CD4-positive, CD25-positive, alpha-beta regulatory T cell (primary cell): ENCODE data around the gene HIVEP3. TPM values are rescaled to one million over a fixed set of nuclear protein-coding genes. Genes with fewer than 3 reads are reported as not detected.

Experiments used
- ATAC-seq, 2 donors: fragments of 150-1000 bp; cut with Tn5 transposase; one replicate each; pipeline ENCODE4 v1.10.0; 2021; ENCODE audit warnings: low read depth in 2 of 2, moderate number of reproducible peaks in 2 of 2, moderate library complexity in 1 of 2
- DNase-seq, 3 donors: peaks; one replicate each; pipeline versions ENCODE4 v3.0.0 to v3.0.0-alpha.2; 2012 to 2022; ENCODE audit warnings: mixed read lengths in 1 of 3
- H3K27ac ChIP-seq: one replicate; pipeline ENCODE4 v1.7.0; 2013; ENCODE audit warnings: mild to moderate bottlenecking, low read length; ENCODE audit not compliant: insufficient read depth, poor library complexity, severe bottlenecking
- H3K27me3 ChIP-seq: one replicate; pipeline ENCODE4 v1.7.0; 2013; ENCODE audit warnings: low read length; ENCODE audit not compliant: control insufficient read depth, insufficient read depth
- H3K36me3 ChIP-seq: one replicate; pipeline ENCODE4 v1.7.0; 2013; ENCODE audit warnings: mild to moderate bottlenecking, low read length, moderate library complexity; ENCODE audit not compliant: control insufficient read depth, insufficient read depth
- H3K4me1 ChIP-seq: 2 replicates; pipeline ENCODE4 v1.7.0; 2013; ENCODE audit warnings: mild to moderate bottlenecking, low read length; ENCODE audit not compliant: insufficient read depth, control insufficient read depth, poor library complexity, severe bottlenecking
- H3K4me3 ChIP-seq: one replicate; pipeline ENCODE4 v1.7.0; 2013; ENCODE audit warnings: low read depth, mild to moderate bottlenecking, low read length, moderate library complexity
- H3K9me3 ChIP-seq, 2 experiments: 1 replicate in 1 of 2; 2 replicates in 1 of 2; pipeline ENCODE4 v1.7.0; 2013; ENCODE audit warnings: low read length in 2 of 2, mild to moderate bottlenecking in 1 of 2, moderate library complexity in 1 of 2; ENCODE audit not compliant: control insufficient read depth in 2 of 2
- H3K27ac Mint-ChIP-seq, 3 donors: one replicate each; pipeline ENCODE4 v1.8.0; 2020 to 2022; ENCODE audit warnings: mild to moderate bottlenecking in 3 of 3, mixed read lengths in 3 of 3, moderate library complexity in 2 of 3
- H3K27me3 Mint-ChIP-seq: one replicate; pipeline ENCODE4 v1.8.0; 2022; ENCODE audit warnings: mild to moderate bottlenecking, mixed read lengths
- H3K36me3 Mint-ChIP-seq: one replicate; pipeline ENCODE4 v1.8.0; 2020; ENCODE audit warnings: mixed read lengths
- H3K4me1 Mint-ChIP-seq, 4 donors: one replicate each; pipeline ENCODE4 v1.8.0; 2020 to 2022; ENCODE audit warnings: mixed read lengths in 4 of 4, mild to moderate bottlenecking in 1 of 4
- H3K4me3 Mint-ChIP-seq, 4 donors: one replicate each; pipeline ENCODE4 v1.8.0; 2020 to 2022; ENCODE audit warnings: mild to moderate bottlenecking in 4 of 4, mixed read lengths in 4 of 4, moderate library complexity in 3 of 4
- H3K9me3 Mint-ChIP-seq, 7 donors: one replicate each; pipeline ENCODE4 v1.8.0; 2020 to 2022; ENCODE audit warnings: mixed read lengths in 7 of 7, mild to moderate bottlenecking in 3 of 7, moderate library complexity in 2 of 7
- polyA plus RNA-seq, 4 donors: library from polyadenylated mRNA; unstranded; fragments of 300-500 nt; fragmentation: Illumina TruSeq; gene quantifications; one replicate each; pipeline ENCODE4 v1.2.3, GENCODE V29; 2021
- total RNA-seq: library from RNA; stranded (reverse); gene quantifications from one replicate; pipeline ENCODE4 v1.2.3, GENCODE V29; 2022

The HIVEP3 gene
- total and polyA plus RNA-seq, 5 donors from 2014 or later, result 3.9 to 17.2 (median 7.5) TPM

DNA sequence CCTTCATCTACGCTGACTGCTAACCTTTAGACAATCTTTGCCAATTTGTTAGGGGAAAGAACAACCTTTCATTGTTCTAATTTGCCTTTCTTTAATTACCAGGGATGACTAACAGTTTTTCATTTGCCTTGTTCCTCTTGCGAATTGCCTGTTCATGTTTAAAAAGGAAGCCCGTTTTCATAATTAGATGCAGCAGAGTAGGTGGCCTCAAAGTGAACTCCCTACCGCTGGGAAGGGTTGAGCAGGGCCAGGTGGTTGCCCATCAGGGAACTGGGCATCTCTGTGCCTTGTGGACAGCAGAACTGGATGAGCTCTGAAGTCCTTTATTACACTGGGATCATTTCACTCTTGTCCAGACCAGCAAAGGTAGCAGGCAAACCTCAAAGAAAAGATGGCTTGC is 59.0 kb downstream of the HIVEP3 start:
- Histone ChIP-seq H3K27me3 (no peaks in the 10 kb centered on the region), H3K27ac (no peak overlapping the region), H3K4me3 (no peak overlapping the region), H3K4me1 (no peaks in the 10 kb centered on the region), H3K36me3 (no peaks in the 10 kb centered on the region), H3K9me3 (no peaks in the 10 kb centered on the region)
- no peak overlapping the region for H3K27ac Mint-ChIP-seq
- ATAC-seq, result no peak
- no peak for DNase-seq
- no peak overlapping the region for H3K4me3 Mint-ChIP-seq
- H3K27me3 Mint-ChIP-seq, result no peaks in the 10 kb centered on the region
- H3K36me3 Mint-ChIP-seq, result peaks cover 13% of the 10 kb centered on the region
- H3K9me3 Mint-ChIP-seq, result no peaks in the 10 kb centered on the region
- H3K4me1 Mint-ChIP-seq, result peaks cover 0 to 23% (median 16%) of the 10 kb centered on the region in 4 donors

DNA sequence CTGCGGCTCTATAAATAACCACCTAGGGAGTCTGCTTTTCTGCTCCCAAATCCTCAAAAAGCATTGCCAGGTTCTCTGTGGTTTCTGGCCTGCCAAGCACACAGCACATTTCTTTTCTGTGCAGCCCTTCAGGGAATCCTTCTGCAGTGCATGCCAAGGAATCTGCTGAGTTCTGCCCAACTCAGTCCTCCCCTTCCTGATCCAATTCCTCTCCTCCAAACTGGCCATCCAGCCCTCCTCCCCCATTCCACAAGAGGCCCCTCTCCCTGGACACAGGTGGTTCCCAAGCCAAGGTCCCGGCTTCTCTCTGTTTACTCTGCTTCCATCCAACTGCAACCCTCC is 61.8 kb downstream of the HIVEP3 start:
- Mint-ChIP-seq H3K36me3 (peaks cover 17% of the 10 kb centered on the region), H3K4me1 (peaks cover 3 to 15% (median 6%) of the 10 kb centered on the region in 4 donors), H3K4me3 (no peak overlapping the region), H3K9me3 (peaks cover 0 to 4% (median 0%) of the 10 kb centered on the region in 7 donors), H3K27ac (no peak overlapping the region), H3K27me3 (no peaks in the 10 kb centered on the region)
- no peaks in the 10 kb centered on the region for H3K4me1 ChIP-seq
- no peaks in the 10 kb centered on the region for H3K9me3 ChIP-seq
- no peaks in the 10 kb centered on the region for H3K36me3 ChIP-seq
- H3K27me3 ChIP-seq, result no peaks in the 10 kb centered on the region
- DNase-seq (no peak), ATAC-seq (no peak)
- H3K4me3 ChIP-seq, result no peak overlapping the region
- H3K27ac ChIP-seq, result no peak overlapping the region

DNA sequence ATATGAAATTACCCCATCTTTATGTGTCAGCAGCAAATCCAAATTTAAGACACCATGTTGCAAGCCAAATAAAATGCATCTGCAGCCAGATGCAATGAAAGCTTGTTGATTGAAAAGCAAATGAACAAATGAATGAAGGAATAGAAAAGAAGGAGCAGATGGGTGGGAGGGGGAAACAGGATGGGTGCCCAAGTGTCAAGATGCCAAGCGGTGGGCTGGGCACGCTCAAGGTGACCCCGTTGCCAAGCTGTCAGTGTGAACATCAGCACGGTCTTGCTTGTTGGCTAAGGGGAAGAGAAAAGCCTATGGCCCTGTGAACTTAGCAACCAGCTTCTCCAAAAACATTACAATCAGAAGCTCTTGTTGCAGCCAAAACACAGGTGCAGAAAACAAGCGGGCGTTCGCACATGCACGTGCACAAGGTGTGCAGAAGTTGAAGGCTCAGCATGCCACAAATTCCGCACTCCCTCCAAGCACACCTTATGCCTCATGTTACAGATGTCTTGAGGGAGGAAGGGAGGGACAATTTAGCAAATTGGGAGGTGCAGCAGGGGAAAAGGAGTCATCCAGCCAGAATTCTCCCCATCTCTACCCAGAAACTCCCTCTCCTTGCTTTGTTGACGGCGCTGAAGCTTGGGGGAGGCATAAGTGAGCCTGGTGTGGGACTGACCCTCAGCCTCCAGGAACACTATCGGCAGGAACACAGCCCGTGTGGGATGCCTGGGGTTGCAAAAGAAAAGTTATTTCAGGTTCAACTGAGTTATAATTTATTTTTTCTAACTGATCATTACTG is 62.4 kb downstream of the HIVEP3 start:
- no peak overlapping the region for H3K27ac Mint-ChIP-seq
- H3K27ac ChIP-seq, result no peak overlapping the region

DNA sequence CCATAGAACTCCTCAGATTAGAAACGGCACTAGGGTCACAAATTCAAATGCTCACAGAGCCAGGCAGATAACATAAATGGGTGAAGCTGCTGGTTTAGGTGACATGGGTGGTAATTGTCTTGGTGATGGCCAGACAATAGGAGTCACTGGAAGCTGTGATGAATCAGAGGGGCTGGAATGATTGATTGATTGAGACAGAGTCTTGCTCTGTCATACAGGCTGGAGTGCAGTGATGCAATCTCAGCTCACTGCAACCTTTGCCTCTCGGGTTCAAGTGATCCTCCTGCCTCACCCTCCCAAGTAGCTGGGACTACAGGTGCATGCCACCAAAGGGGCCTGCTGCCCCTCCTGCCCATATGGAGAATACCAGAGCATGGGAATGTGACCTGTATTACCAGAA is 63.0 kb downstream of the HIVEP3 start:
- peaks cover 9% of the 10 kb centered on the region for H3K36me3 Mint-ChIP-seq

More for the DNA sequence above, 62.4 kb downstream of the HIVEP3 start:
- DNase-seq (no peak), ATAC-seq (no peak)
- Mint-ChIP-seq H3K27me3 (no peaks in the 10 kb centered on the region), H3K4me1 (peaks cover 3 to 10% (median 5%) of the 10 kb centered on the region in 4 donors), H3K9me3 (peaks cover 0 to 4% (median 0%) of the 10 kb centered on the region in 7 donors), H3K36me3 (peaks cover 11% of the 10 kb centered on the region), H3K4me3 (no peak overlapping the region)
- Histone ChIP-seq H3K4me1 (no peaks in the 10 kb centered on the region), H3K9me3 (no peaks in the 10 kb centered on the region), H3K36me3 (no peaks in the 10 kb centered on the region), H3K27me3 (no peaks in the 10 kb centered on the region), H3K4me3 (no peak overlapping the region)

DNA sequence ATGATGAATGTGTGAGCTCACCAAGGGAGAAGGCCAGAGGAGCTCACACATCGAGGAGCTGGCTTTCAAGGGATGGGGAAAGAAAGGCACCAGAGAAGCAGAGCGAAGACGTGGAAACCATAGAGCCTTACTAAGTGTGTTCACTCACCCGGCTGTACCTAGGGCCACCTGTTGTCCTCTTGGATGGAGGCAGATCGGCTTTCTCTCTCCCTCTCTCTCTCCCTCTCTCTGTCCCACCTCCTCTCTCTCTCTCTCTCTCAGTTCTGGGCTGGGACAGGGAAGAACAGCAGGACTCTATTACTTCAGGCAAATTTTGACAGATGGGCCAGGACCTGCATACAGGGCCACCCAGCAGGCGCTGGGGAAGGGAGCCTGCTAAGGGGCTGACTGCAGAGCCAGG is 64.8 kb downstream of the HIVEP3 start:
- H3K4me1 ChIP-seq, result no peaks in the 10 kb centered on the region
- peaks cover 0 to 4% (median 0%) of the 10 kb centered on the region in 7 donors for H3K9me3 Mint-ChIP-seq
- no peak for ATAC-seq
- H3K4me1 Mint-ChIP-seq, result peaks cover 0 to 10% (median 4%) of the 10 kb centered on the region in 4 donors
- H3K36me3 ChIP-seq, result no peaks in the 10 kb centered on the region
- H3K27ac ChIP-seq, result no peak overlapping the region
- no peak for DNase-seq
- H3K27ac Mint-ChIP-seq, result no peak overlapping the region
- no peak overlapping the region for H3K4me3 Mint-ChIP-seq
- H3K9me3 ChIP-seq, result no peaks in the 10 kb centered on the region
- peaks cover 9% of the 10 kb centered on the region for H3K36me3 Mint-ChIP-seq
- no peaks in the 10 kb centered on the region for H3K27me3 ChIP-seq
- H3K27me3 Mint-ChIP-seq, result no peaks in the 10 kb centered on the region
- H3K4me3 ChIP-seq, result no peak overlapping the region

More for the DNA sequence above, 63.0 kb downstream of the HIVEP3 start:
- H3K4me1 Mint-ChIP-seq, result peaks cover 4 to 9% (median 5%) of the 10 kb centered on the region in 4 donors
- no peaks in the 10 kb centered on the region for H3K27me3 Mint-ChIP-seq
- H3K4me3 Mint-ChIP-seq, result no peak overlapping the region
- Histone ChIP-seq H3K9me3 (no peaks in the 10 kb centered on the region), H3K27ac (no peak overlapping the region), H3K4me3 (no peak overlapping the region), H3K36me3 (no peaks in the 10 kb centered on the region), H3K4me1 (no peaks in the 10 kb centered on the region), H3K27me3 (no peaks in the 10 kb centered on the region)
- DNase-seq (no peak), ATAC-seq (no peak)
- H3K9me3 Mint-ChIP-seq, result peaks cover 0 to 4% (median 0%) of the 10 kb centered on the region in 7 donors
- no peak overlapping the region for H3K27ac Mint-ChIP-seq

DNA sequence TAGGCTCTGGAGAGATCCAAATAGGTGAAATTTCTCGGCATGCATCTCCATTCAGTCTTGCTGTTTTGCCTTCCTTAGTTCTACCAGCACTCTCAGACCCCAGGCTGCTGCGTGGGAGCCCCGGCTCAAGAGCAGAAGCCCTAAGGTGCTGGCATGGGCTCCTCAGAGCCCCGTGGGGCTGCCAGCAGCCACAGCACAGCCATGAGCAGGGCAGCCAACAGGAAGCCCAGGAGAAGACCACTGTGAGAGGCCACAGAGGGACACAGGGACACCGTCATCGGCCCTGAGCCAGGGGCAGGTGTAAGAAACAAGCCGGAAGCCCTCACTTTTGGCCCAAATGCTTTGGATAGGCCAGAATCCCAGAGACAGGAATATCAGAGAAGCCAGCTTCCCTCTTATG is 66.6 kb downstream of the HIVEP3 start:
- Mint-ChIP-seq H3K4me3 (no peak overlapping the region), H3K36me3 (peaks cover 15% of the 10 kb centered on the region)

DNA sequence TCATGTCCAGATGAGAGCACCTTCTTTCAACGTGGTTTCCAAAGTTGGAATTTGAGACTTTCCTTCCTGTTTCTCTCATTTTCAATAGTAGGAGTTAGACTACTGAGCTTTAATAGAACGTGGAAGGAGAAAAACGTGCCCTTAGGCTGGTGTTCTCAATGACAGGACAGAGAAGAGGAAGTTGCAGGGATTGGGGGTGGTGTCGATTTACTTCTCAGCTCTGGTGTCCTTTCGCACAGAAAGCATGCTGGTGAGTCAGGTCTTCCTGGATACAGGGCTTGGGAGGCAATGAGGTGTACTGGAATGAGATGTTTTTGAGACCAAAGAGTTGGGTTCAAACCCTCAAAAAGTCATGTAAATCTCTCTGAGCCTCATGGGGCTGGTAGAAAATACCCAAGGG is 67.1 kb downstream of the HIVEP3 start:
- Mint-ChIP-seq H3K36me3 (peaks cover 20% of the 10 kb centered on the region), H3K27ac (no peak overlapping the region), H3K4me3 (no peak overlapping the region), H3K4me1 (peaks cover 4 to 13% (median 7%) of the 10 kb centered on the region in 4 donors), H3K27me3 (no peaks in the 10 kb centered on the region), H3K9me3 (peaks cover 0 to 4% (median 0%) of the 10 kb centered on the region in 7 donors)
- H3K27ac ChIP-seq, result no peak overlapping the region
- no peaks in the 10 kb centered on the region for H3K9me3 ChIP-seq
- no peaks in the 10 kb centered on the region for H3K4me1 ChIP-seq
- no peak overlapping the region for H3K4me3 ChIP-seq
- DNase-seq (no peak), ATAC-seq (no peak)
- H3K36me3 ChIP-seq, result no peaks in the 10 kb centered on the region
- H3K27me3 ChIP-seq, result no peaks in the 10 kb centered on the region

More for the DNA sequence above, 66.6 kb downstream of the HIVEP3 start:
- no peak overlapping the region for H3K27ac ChIP-seq
- H3K9me3 Mint-ChIP-seq, result peaks cover 0 to 4% (median 0%) of the 10 kb centered on the region in 7 donors
- ATAC-seq (no peak), DNase-seq (no peak)
- H3K4me1 Mint-ChIP-seq, result peaks cover 4 to 13% (median 7%) of the 10 kb centered on the region in 4 donors
- no peaks in the 10 kb centered on the region for H3K4me1 ChIP-seq
- H3K27ac Mint-ChIP-seq, result no peak overlapping the region
- H3K27me3 Mint-ChIP-seq, result no peaks in the 10 kb centered on the region
- no peaks in the 10 kb centered on the region for H3K27me3 ChIP-seq
- H3K36me3 ChIP-seq, result no peaks in the 10 kb centered on the region
- no peaks in the 10 kb centered on the region for H3K9me3 ChIP-seq
- no peak overlapping the region for H3K4me3 ChIP-seq

DNA sequence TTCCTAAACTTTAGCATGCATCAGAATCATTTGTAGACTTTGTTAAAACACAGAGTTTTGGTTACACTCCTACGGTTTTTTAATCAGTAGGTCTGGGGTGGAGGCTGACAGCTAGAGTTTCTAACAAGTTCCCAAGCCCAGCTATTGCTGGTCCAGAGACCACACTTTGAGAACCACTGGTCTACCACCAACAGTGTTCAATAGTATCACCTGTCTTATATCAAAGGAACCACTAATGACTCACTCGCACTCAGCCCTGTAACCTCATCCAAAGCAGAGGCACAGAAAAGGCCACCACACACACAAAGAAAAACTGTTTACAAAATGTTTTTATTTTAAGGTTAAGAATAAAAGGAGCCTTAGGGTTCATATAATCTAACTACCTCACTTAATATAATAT is 68.7 kb downstream of the HIVEP3 start:
- Histone ChIP-seq H3K27ac (no peak overlapping the region), H3K9me3 (no peaks in the 10 kb centered on the region), H3K4me1 (no peaks in the 10 kb centered on the region), H3K36me3 (no peaks in the 10 kb centered on the region), H3K4me3 (no peak overlapping the region), H3K27me3 (no peaks in the 10 kb centered on the region)
- Mint-ChIP-seq H3K9me3 (peaks cover 0 to 4% (median 0%) of the 10 kb centered on the region in 7 donors), H3K36me3 (peaks cover 17% of the 10 kb centered on the region), H3K27me3 (no peaks in the 10 kb centered on the region), H3K4me1 (peaks cover 4 to 13% (median 7%) of the 10 kb centered on the region in 4 donors), H3K4me3 (no peak overlapping the region), H3K27ac (no peak overlapping the region)
- peak in 1 of 3 donors; percentile 33 for DNase-seq
- ATAC-seq, result peak in 1 of 2 donors; percentile 44
